H1 (cell line): Measurements from ENCODE around the gene LILRB2. TPM values are rescaled to one million over a fixed set of nuclear protein-coding genes. Genes with fewer than 3 reads are reported as not detected.

Source experiments
- CTCF ChIA-PET: fragments of 300-600 bp; sonication (Branson Sonifier 250); formaldehyde crosslinking; loops from one replicate; lab custom pipeline; 2021; ENCODE audit not compliant: partially characterized antibody; lab: Charles Lee
- POLR2A ChIA-PET: fragments of 300-600 bp; sonication (Branson Sonifier 250); formaldehyde crosslinking; loops from one replicate; lab custom pipeline; 2021; ENCODE audit warnings: inconsistent platforms; ENCODE audit not compliant: partially characterized antibody; lab: Charles Lee
- DNase-seq, 2 experiments: peaks; one replicate each; pipeline versions ENCODE4 v3.0.0 to v3.0.0-alpha.2; 2010 to 2022; ENCODE audit warnings: low spot score in 2 of 2, low read depth in 1 of 2, mixed read lengths in 1 of 2
- FAIRE-seq: peaks from 2 replicates; lab custom pipeline; 2011; peaks lifted over from hg19 to GRCh38; lab: Jason Lieb, UNC
- H2AFZ ChIP-seq: 2 replicates; pipeline ENCODE4 v1.8.1; 2012; ENCODE audit warnings: low read length, inconsistent platforms
- H2AK5ac ChIP-seq: 2 replicates; pipeline ENCODE4 v1.6.1; 2013; ENCODE audit warnings: low read depth, low read length
- H2BK120ac ChIP-seq: replicated peaks from 2 replicates; pipeline ENCODE3; 2013; ENCODE audit warnings: low read depth, low read length, inconsistent platforms
- H2BK12ac ChIP-seq: 2 replicates; pipeline ENCODE4 v1.6.1; 2013; ENCODE audit warnings: low read depth, low read length
- H2BK15ac ChIP-seq: 2 replicates; pipeline ENCODE4 v1.6.1; 2013; ENCODE audit warnings: low read length
- H2BK20ac ChIP-seq: 2 replicates; pipeline ENCODE4 v1.6.1; 2013; ENCODE audit warnings: low read length
- H2BK5ac ChIP-seq: 2 replicates; pipeline ENCODE4 v1.6.1; 2013; ENCODE audit warnings: low read depth, low read length
- H3K14ac ChIP-seq: 2 replicates; pipeline ENCODE4 v1.6.1; 2013; ENCODE audit warnings: inconsistent platforms; ENCODE audit not compliant: insufficient read length
- H3K18ac ChIP-seq: 2 replicates; pipeline ENCODE4 v1.6.1; 2013; ENCODE audit warnings: low read length; ENCODE audit errors: extremely low read depth
- H3K23ac ChIP-seq: 2 replicates; pipeline ENCODE4 v1.6.1; 2013; ENCODE audit warnings: inconsistent platforms; ENCODE audit not compliant: insufficient read length
- H3K23me2 ChIP-seq: 2 replicates; pipeline ENCODE4 v1.6.1; 2013; ENCODE audit warnings: low read depth, low read length
- H3K27ac ChIP-seq: 2 replicates; pipeline ENCODE4 v1.6.1; 2011; ENCODE audit warnings: low read depth, low read length, inconsistent platforms
- H3K27me3 ChIP-seq, 4 experiments: replicated peaks in 1 of 4; 1 replicate in 1 of 4; 2 replicates in 3 of 4; pipeline versions ENCODE4 v1.6.1 to v1.8.1; 2011 to 2013; ENCODE audit warnings: low read length in 3 of 4, mild to moderate bottlenecking in 3 of 4, inconsistent platforms in 2 of 4, mixed read lengths in 2 of 4, moderate library complexity in 1 of 4; ENCODE audit not compliant: control insufficient read depth in 3 of 4, insufficient read depth in 3 of 4; ENCODE audit errors: extremely low read depth in 1 of 4
- H3K36me3 ChIP-seq, 4 experiments: 2 replicates each; pipeline versions ENCODE4 v1.6.1 to v1.8.1; 2011 to 2013; ENCODE audit warnings: mild to moderate bottlenecking in 4 of 4, low read length in 3 of 4, moderate library complexity in 2 of 4, control low read depth in 1 of 4, inconsistent platforms in 1 of 4; ENCODE audit not compliant: insufficient read depth in 4 of 4, control insufficient read depth in 2 of 4
- H3K4ac ChIP-seq: replicated peaks from 2 replicates; pipeline ENCODE3; 2013; ENCODE audit warnings: low read length, low read depth, mixed read lengths, inconsistent platforms; ENCODE audit not compliant: insufficient read length
- H3K4me1 ChIP-seq, 4 experiments: replicated peaks in 1 of 4; 1 replicate in 1 of 4; 2 replicates in 3 of 4; pipeline versions ENCODE4 v1.6.1 to v1.8.1; 2011 to 2013; ENCODE audit warnings: low read length in 3 of 4, inconsistent platforms in 2 of 4, mixed read lengths in 1 of 4; ENCODE audit not compliant: insufficient read depth in 4 of 4, control insufficient read depth in 3 of 4
- H3K4me2 ChIP-seq, 2 experiments: 2 replicates each; pipeline versions ENCODE4 v1.6.1 to v1.8.1; 2011 to 2013; ENCODE audit warnings: low read depth in 2 of 2, low read length in 2 of 2, control low read depth in 1 of 2, inconsistent platforms in 1 of 2, mild to moderate bottlenecking in 1 of 2; ENCODE audit not compliant: insufficient read depth in 1 of 2
- H3K4me3 ChIP-seq, 4 experiments: fragments of 200-600, 300-600 bp in 1 of 4; sonication (generic), shearing (Covaris generic), sonication (Bioruptor Twin) in 1 of 4; 2 replicates each; pipeline versions ENCODE4 v1.5.1 to v1.8.1; 2011 to 2016; ENCODE audit warnings: low read length in 4 of 4, low read depth in 3 of 4, control low read depth in 2 of 4, inconsistent platforms in 2 of 4, mild to moderate bottlenecking in 2 of 4, mixed read lengths in 1 of 4, moderate library complexity in 1 of 4; ENCODE audit not compliant: insufficient read depth in 2 of 4; ENCODE audit errors: extremely low read depth in 1 of 4
- H3K56ac ChIP-seq: replicated peaks from 2 replicates; pipeline ENCODE3; 2013; ENCODE audit warnings: low read depth, mild to moderate bottlenecking, mixed read lengths, low read length, inconsistent platforms; ENCODE audit not compliant: insufficient read length
- H3K79me1 ChIP-seq: 2 replicates; pipeline ENCODE4 v1.6.1; 2013; ENCODE audit warnings: low read depth, low read length, control low read depth
- H3K79me2 ChIP-seq, 2 experiments: 2 replicates each; pipeline versions ENCODE4 v1.6.1 to v1.8.1; 2012 to 2013; ENCODE audit warnings: low read length in 2 of 2, mild to moderate bottlenecking in 2 of 2, inconsistent platforms in 1 of 2; ENCODE audit not compliant: insufficient read depth in 2 of 2, control insufficient read depth in 1 of 2
- H3K9ac ChIP-seq, 4 experiments: replicated peaks in 1 of 4; 1 replicate in 1 of 4; 2 replicates in 3 of 4; pipeline versions ENCODE4 v1.6.1 to v1.8.1; 2011 to 2013; ENCODE audit warnings: low read depth in 3 of 4, low read length in 3 of 4, control low read depth in 2 of 4, mild to moderate bottlenecking in 2 of 4, moderate library complexity in 2 of 4, inconsistent platforms in 1 of 4; ENCODE audit errors: extremely low read depth in 1 of 4
- H3K9me3 ChIP-seq, 2 experiments: 2 replicates each; pipeline versions ENCODE4 v1.6.1 to v1.8.1; 2012 to 2013; ENCODE audit warnings: mild to moderate bottlenecking in 2 of 2, moderate library complexity in 2 of 2, control low read depth in 1 of 2, inconsistent platforms in 1 of 2, low read depth in 1 of 2, low read length in 1 of 2, mixed read lengths in 1 of 2; ENCODE audit not compliant: insufficient read depth in 2 of 2
- H4K20me1 ChIP-seq, 2 experiments: replicated peaks in 1 of 2; 2 replicates each; pipeline versions ENCODE3 to v1.8.1; 2011 to 2013; ENCODE audit warnings: inconsistent platforms in 2 of 2, low read length in 2 of 2, mild to moderate bottlenecking in 1 of 2; ENCODE audit not compliant: insufficient read depth in 2 of 2, control insufficient read depth in 1 of 2
- H4K5ac ChIP-seq: 2 replicates; pipeline ENCODE4 v1.6.1; 2013; ENCODE audit warnings: low read length, low read depth, mixed read lengths, inconsistent platforms; ENCODE audit not compliant: insufficient read length
- H4K8ac ChIP-seq: 2 replicates; pipeline ENCODE4 v1.8.0; 2013; ENCODE audit warnings: mild to moderate bottlenecking, moderate library complexity, low read length, inconsistent platforms; ENCODE audit not compliant: insufficient read depth; ENCODE audit errors: extremely low read depth
- H4K91ac ChIP-seq: replicated peaks from 2 replicates; pipeline ENCODE3; 2013; ENCODE audit warnings: low read length, mixed read lengths, inconsistent platforms; ENCODE audit not compliant: insufficient read length
- CHD2 ChIP-seq: IDR thresholded peaks from 2 replicates; pipeline ENCODE4 v1.6.1; 2012; ENCODE audit warnings: low read length, improper control_type of control experiment
- FOSL1 ChIP-seq: IDR thresholded peaks from 2 replicates; pipeline ENCODE4 v1.6.1; 2011; ENCODE audit warnings: mild to moderate bottlenecking, low read depth, low read length, moderate library complexity; ENCODE audit not compliant: insufficient read depth
- GTF2F1 ChIP-seq: IDR thresholded peaks from 2 replicates; pipeline ENCODE4 v1.6.1; 2012; ENCODE audit warnings: low read depth, low read length, improper control_type of control experiment, borderline replicate concordance
- JUN ChIP-seq: IDR thresholded peaks from 2 replicates; pipeline ENCODE4 v1.6.1; 2011; ENCODE audit warnings: low read depth, mild to moderate bottlenecking, improper control_type of control experiment, low read length
- NANOG ChIP-seq: IDR thresholded peaks from 2 replicates; pipeline ENCODE4 v1.6.1; 2011; ENCODE audit warnings: low read length, low read depth, mild to moderate bottlenecking, inconsistent platforms; ENCODE audit not compliant: insufficient read depth, poor library complexity, severe bottlenecking
- RBBP5 ChIP-seq: IDR thresholded peaks from 2 replicates; pipeline ENCODE4 v1.7.1; 2012; ENCODE audit warnings: low read depth, mild to moderate bottlenecking, inconsistent platforms, low read length, moderate library complexity, borderline replicate concordance
- RFX5 ChIP-seq: IDR thresholded peaks from 2 replicates; pipeline ENCODE4 v1.6.1; 2011; ENCODE audit warnings: low read depth, low read length, improper control_type of control experiment, borderline replicate concordance
- SAP30 ChIP-seq: fragments of 300-600 bp; sonication (generic); IDR thresholded peaks from 2 replicates; pipeline ENCODE4 v1.7.1; 2012; ENCODE audit warnings: low read length, moderate library complexity, mild to moderate bottlenecking, inconsistent platforms; ENCODE audit not compliant: insufficient read depth, insufficient replicate concordance
- SIRT6 ChIP-seq: IDR thresholded peaks from one replicate; pipeline ENCODE4 v1.7.1; 2012; ENCODE audit warnings: low read length, inconsistent platforms
- SP4 ChIP-seq: IDR thresholded peaks from 2 replicates; pipeline ENCODE4 v1.6.1; 2012; ENCODE audit warnings: low read length, inconsistent platforms
- TEAD4 ChIP-seq: IDR thresholded peaks from 2 replicates; pipeline ENCODE4 v1.6.1; 2012; ENCODE audit warnings: low read depth, low read length, inconsistent platforms, mixed read lengths
- ZNF274 ChIP-seq: IDR thresholded peaks from 2 replicates; pipeline ENCODE4 v1.7.0; 2012; ENCODE audit warnings: low read length, borderline replicate concordance; ENCODE audit errors: extremely low read depth
- WGBS, 2 experiments: shearing (Covaris generic) in 1 of 2; methylation state at CpG; one replicate each; pipeline versions ENCODE4 v1.1.6 to v1.1.7; 2013 to 2015; ENCODE audit warnings: low lambda C conversion rate in 2 of 2, mixed read lengths in 2 of 2, inconsistent platforms in 1 of 2, low coverage in 1 of 2, missing lambda C conversion rate in 1 of 2; ENCODE audit not compliant: insufficient replicate concordance in 2 of 2, insufficient coverage in 1 of 2, insufficient read length in 1 of 2; ENCODE audit errors: extremely low coverage in 1 of 2, missing lambda C conversion rate in 1 of 2; 5-methylcytosine and 5-hydroxymethylcytosine counted together
- polyA plus RNA-seq, 7 experiments: library from polyadenylated mRNA; depleted of rRNA in 3 of 7; stranded (reverse) in 5 of 7; unstranded in 2 of 7; fragments of >200 nt in 5 of 7; fragments of 200-250 nt in 2 of 7; gene quantifications; 1 replicate in 5 of 7; 2 replicates in 1 of 7; 4 replicates in 1 of 7; pipeline versions ENCODE4 v1.2.1 to v1.2.3, GENCODE V29; 2011 to 2013; ENCODE audit warnings: missing spikeins in 2 of 7, mixed read lengths in 2 of 7
- total RNA-seq: library from RNA; stranded (reverse); fragmentation: NEBNext Ultra II Directional; extraction: Animal tissue kit (Norgen Biotek cat#: 25700); gene quantifications from 2 replicates; pipeline ENCODE4 v1.2.1, GENCODE V29; 2021
- TF ChIP-seq, protein P1 (sequence below): IDR thresholded peaks from 2 replicates; pipeline ENCODE4 v1.6.1; 2011; ENCODE audit warnings: low read depth, mild to moderate bottlenecking, low read length; ENCODE audit not compliant: insufficient read depth

The LILRB2 gene
- total and polyA plus RNA-seq, 2 of the 8 experiments (the other 6 are each of a cell fraction or from before 2014, with no cell fraction given), result not detected

GRCh38 chr19:54315956-54316355, 35.0 kb upstream of the LILRB2 start:
- Histone ChIP-seq H4K5ac (no peak overlapping the region), H3K4me3 (no peak overlapping the region), H3K36me3 (no peaks in the 10 kb centered on the region), H3K23me2 (no peaks in the 10 kb centered on the region), H3K4ac (no peak overlapping the region), H3K4me2 (peak overlapping the region in 1 of 2 experiments; percentile 18; a peak in 1 of 4 replicates), H4K91ac (no peak overlapping the region), H3K18ac (peak overlapping the region; percentile 60; the same call in 1 of the 2 replicates), H2BK20ac (no peak overlapping the region), H2AFZ (no peak overlapping the region), H3K27ac (no peak overlapping the region), H2BK15ac (no peak overlapping the region), H2AK5ac (no peak overlapping the region), H2BK120ac (no peak overlapping the region), H4K8ac (no peak overlapping the region), H3K79me1 (no peaks in the 10 kb centered on the region), H3K4me1 (no peaks in the 10 kb centered on the region; a peak in 1 of 7 replicates), H3K79me2 (no peaks in the 10 kb centered on the region), H3K14ac (no peak overlapping the region), H3K9ac (0 out of 7 replicates have a peak overlapping the region, but pooled peaks of 1 of the 4 experiments have one; percentile 48), H3K9me3 (0 out of 4 replicates have a peak, but pooled peaks cover 0 to 6% of the 10 kb centered on the region in 2 experiments), H3K56ac (no peak overlapping the region), H3K23ac (no peak overlapping the region), H3K27me3 (no peaks in the 10 kb centered on the region), H2BK12ac (no peak overlapping the region), H2BK5ac (0 out of 2 replicates have a peak overlapping the region, but pooled peaks have one; percentile 44), H4K20me1 (peaks cover 0 to 1% of the 10 kb centered on the region in 2 experiments)
- DNase-seq (no peak), FAIRE-seq (no peak)
- POLR2A ChIA-PET, result interaction anchor here (1.0 to 1.6 kb wide), 4 partner anchors 8 to 114 kb away, joined by 4 to 7 read pairs (median 5); partner anchors contain the start of genes LILRB5 and RPS9
- CTCF ChIA-PET, result interaction anchor here (0.8 to 1.9 kb wide), 6 partner anchors 8 to 76 kb away, joined by 3 to 9 read pairs (median 4); no protein-coding TSS in a partner anchor
- 88% methylated on average over 10 of the region's 10 CpGs; no CpG with 5 or more reads in 1 of the 2 experiments for WGBS, 2 experiments
- TF ChIP-seq NANOG (no peak), FOSL1 (no peak), ZNF274 (no peak), GTF2F1 (no peak), SIRT6 (no peak), RBBP5 (no peak), CHD2 (no peak), SP4 (no peak), RFX5 (no peak), TEAD4 (no peak), SAP30 (no peak), JUN (no peak)
- TF ChIP-seq, protein P1, sequence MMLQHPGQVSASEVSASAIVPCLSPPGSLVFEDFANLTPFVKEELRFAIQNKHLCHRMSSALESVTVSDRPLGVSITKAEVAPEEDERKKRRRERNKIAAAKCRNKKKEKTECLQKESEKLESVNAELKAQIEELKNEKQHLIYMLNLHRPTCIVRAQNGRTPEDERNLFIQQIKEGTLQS, result no peak
